Upper lobe of left lung (tissue), 4 donors: ENCODE measurements around the gene DBNDD2.

Experiments
- CTCF ChIP-seq, 6 experiments: fragments of 450-650 bp in 4 of 6; fragments of 200-600 bp in 2 of 6; sonication (generic) in 2 of 6; IDR thresholded peaks; one replicate each; pipeline ENCODE4 v1.5.1; 2016 to 2019; ENCODE audit warnings: antibody characterized with exemption in 6 of 6
- EP300 ChIP-seq, 4 donors: sonication (generic); formaldehyde crosslinking; IDR thresholded peaks; one replicate each; pipeline ENCODE4 v1.5.1; 2017; ENCODE audit warnings: antibody characterized with exemption in 4 of 4, control low read depth in 2 of 4

DNA sequence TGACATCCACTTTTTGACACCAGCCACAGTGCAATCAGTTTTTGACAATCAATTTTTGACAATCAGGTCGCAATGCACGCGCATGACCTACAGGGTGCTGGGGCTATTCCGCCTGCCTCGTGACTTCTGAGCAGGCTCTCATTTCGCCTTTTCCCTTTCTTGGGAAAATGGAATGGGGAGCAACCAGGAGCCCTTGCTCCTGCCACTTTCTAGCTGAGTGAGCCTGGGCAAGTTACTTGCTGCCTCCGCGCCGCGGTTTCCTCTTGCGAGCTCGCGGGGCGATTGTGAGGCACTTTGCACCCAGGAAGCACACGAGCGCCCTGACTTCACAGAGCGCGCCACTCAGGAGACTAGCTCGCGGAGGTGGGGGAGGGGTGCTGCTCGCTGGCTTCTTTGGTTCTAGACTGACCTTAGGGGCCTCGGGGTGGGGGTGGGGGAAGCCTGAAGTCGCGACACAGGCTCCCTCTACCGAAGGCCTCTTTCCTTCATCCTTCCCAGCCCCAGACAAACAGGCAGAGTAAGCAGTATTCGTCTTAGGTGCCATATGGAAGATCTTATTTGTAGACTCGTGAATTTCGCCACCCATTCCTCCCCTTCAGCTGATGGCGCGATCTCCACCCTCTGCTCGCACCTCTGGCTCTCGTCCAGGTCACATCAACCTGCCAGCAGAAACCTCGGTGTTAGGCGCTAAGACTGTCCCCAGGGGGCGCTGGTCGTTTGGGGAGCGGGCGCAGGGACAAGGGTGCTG, 34.6 kb upstream of the DBNDD2 start:
- TF ChIP-seq EP300 (IDR thresholded peaks at IDR 0.05) (no peak), CTCF (IDR thresholded peaks at IDR 0.05) (peak; percentile 84 to 92 (median 88))
